GM18868 (cell line): ENCODE data around the gene SMIM11.
"Not testable (repeated sequence)": the region's sequence is repeated elsewhere in the genome, so short reads cannot be mapped to it uniquely, and the experiment has no call there.

Experiments
- ATAC-seq: cut with Tn5 transposase; IDR thresholded peaks from one replicate; pipeline ENCODE4 v1.9.1; 2021; ENCODE audit warnings: mild to moderate bottlenecking, moderate library complexity; ENCODE audit not compliant: unreplicated experiment

SMIM11 gene

DNA sequence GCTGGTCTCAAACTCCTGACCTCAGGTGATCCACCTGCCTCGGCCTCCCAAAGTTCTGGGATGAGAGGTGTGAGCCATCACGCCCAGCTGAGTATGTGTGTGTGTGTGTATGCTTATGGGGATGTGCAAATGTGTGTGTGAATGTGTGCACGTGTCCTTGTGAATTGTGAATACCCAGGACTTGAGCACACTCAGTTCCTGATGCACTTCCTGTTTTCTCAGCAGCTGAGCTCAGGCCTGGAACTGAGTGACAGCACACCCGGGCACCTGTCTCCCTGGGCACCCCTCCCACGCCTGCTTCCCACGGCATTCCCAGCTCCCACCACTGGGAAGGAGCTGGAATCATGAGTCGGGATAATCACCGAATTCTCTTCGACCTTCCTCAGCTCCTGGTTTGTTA is 32.0 kb downstream of the SMIM11 start:
- ATAC-seq, result not testable (repeated sequence)

DNA sequence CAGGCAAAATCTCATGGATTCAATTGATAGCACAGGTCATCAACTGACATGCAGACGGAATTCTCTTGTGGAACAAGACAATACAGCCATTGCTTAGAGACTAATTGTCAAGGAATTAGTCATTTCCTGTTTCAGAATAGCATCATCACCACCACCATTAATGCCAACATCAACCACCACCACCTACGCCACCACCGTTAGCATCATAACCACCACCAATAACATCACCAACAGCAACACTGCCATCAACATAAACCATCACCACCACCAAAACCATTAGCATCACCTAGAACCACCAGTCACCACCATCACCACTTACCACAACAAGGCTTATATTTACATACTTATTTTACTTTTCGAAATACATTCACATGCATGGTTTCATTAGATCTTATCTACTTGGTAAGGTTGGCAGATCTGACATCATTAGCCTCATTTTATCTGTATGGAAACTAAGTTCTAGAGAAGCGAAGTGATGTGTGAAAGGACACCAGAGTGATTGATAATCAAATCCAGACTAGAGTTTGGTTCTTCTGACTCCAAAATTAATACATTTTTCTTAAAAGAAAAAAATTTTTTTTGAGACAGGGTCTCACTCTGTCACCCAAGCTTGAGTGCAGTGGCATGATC is 42.3 kb downstream of the SMIM11 start:
- not testable (repeated sequence) for ATAC-seq

DNA sequence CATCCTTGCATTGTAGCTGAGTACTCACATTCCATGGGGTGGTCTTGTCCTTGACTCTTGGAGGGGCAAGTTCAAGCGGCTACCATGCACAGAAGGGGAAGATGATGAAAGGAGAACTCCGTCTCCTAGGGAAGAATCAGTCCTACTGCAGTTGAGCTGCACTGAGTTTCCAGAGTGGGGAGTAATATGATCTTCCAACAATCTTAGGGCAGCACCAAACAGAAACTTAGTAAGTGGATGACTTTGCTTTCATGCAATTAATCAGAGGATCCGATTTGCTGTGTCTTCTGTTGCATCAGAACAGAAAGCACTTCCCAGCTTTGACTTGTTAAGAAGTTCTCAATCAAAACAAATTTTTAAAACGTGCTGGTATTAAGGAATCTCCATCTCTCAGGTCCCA is 48.5 kb downstream of the SMIM11 start, which contains the start of gene SMIM34:
SMIM34 (minus strand) TSS at position 147 of the 400 bp plus-strand sequence; CDS start at position 35, 112 bp downstream.
- not testable (repeated sequence) for ATAC-seq

DNA sequence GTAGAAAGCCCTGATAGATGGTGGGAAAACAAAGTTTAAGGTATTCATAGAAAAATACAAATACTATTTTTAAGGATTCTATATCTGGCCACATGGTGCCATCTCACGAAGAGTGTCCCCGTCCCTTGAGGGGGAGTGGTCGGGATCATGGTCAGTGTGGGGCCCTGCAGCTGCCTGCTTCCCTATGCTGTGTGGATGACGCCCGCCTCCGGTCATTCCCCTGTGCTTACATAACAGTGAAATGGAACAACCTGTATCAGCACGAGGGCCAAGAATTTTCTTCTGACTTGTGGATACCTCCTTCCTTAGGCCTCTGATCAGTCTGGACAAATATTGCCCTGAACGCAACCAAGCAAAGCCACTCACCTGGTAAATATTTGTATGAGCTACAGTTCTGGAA is 52.0 kb downstream of the SMIM11 start:
- ATAC-seq, result not testable (repeated sequence)

DNA sequence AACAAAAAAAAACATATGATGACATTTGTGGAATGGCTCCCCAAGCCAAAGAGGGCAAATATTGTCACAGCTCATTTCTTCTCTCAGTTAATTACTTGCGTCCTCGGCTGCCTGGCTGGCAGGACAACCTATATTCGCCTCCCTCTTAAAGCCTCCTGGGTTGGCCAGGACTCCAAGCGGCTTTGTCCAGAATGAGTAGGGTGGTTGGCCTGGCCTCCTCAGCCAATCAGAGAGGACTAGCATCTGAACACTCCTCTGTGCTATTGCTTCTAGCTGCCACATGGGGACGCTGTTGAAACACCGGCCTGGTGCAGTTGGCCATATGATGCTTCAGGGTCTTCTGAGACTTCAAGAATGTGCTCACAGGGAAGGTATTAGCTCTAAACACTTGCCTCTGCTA is 53.1 kb downstream of the SMIM11 start:
- ATAC-seq, result not testable (repeated sequence)

DNA sequence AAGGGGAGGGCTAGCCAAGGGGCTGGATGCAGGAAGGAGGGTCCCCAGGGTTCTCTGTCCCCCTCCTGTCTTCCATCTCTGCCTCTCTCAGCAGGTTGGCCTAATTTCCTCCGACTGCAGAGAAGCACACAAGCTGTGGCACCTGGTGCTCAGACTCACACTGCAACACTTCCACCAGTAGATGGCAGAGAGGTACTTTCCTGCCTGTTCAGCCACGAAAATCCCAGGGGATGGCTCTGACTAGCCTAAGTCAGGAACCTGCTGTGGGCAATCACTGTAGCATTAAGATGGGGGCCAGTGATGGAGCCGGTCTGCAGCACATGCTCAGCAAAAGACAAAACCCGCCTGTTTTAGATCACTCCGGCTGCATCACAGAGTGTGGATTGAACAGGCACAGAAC is 54.4 kb downstream of the SMIM11 start:
- ATAC-seq, result not testable (repeated sequence)
